Activated gamma-delta T cell (primary cell): ENCODE data around the gene DEPP1.

Source experiments
- DNase-seq: peaks from one replicate; lab custom pipeline; 2025; lab: John Stamatoyannopoulos, UW

Gene DEPP1

GRCh38 chr10:44954042-44954441 lies 24.6 kb downstream of the DEPP1 start:
- no peak for DNase-seq

GRCh38 chr10:44952779-44953231 lies 25.8 kb downstream of the DEPP1 start:
- DNase-seq: no peak

GRCh38 chr10:44951576-44952226 lies 26.9 kb downstream of the DEPP1 start:
- no peak for DNase-seq

- DNase-seq: no peak
These were observed 28.0 kb downstream of the DEPP1 start for GRCh38 chr10:44950326-44951225.

- no peak for DNase-seq
These were observed 28.7 kb downstream of the DEPP1 start for GRCh38 chr10:44949915-44950314.

GRCh38 chr10:44949127-44949802 lies 29.3 kb downstream of the DEPP1 start:
- DNase-seq: no peak

- no peak for DNase-seq
These were observed 30.0 kb downstream of the DEPP1 start for GRCh38 chr10:44948642-44949041.

GRCh38 chr10:44947371-44948152 lies 31.0 kb downstream of the DEPP1 start:
- DNase-seq: no peak

GRCh38 chr10:44946205-44946604 lies 32.4 kb downstream of the DEPP1 start:
- no peak for DNase-seq

- no peak for DNase-seq
These were observed 34.3 kb downstream of the DEPP1 start for GRCh38 chr10:44944354-44944753.

- no peak for DNase-seq
These were observed 38.8 kb downstream of the DEPP1 start for GRCh38 chr10:44939691-44940401.

- no peak for DNase-seq
These were observed 39.7 kb downstream of the DEPP1 start for GRCh38 chr10:44938956-44939355.

- no peak for DNase-seq
These were observed 41.2 kb downstream of the DEPP1 start for GRCh38 chr10:44937196-44938005.

- no peak for DNase-seq
These were observed 42.2 kb downstream of the DEPP1 start for GRCh38 chr10:44936314-44936975.

- no peak for DNase-seq
These were observed 42.7 kb downstream of the DEPP1 start for GRCh38 chr10:44935966-44936295.

GRCh38 chr10:44935201-44935965 lies 43.2 kb downstream of the DEPP1 start:
- no peak for DNase-seq

GRCh38 chr10:44934416-44935200 lies 44.0 kb downstream of the DEPP1 start:
- no peak for DNase-seq
